Fibroblast of villous mesenchyme (primary cell): Measurements from ENCODE around the gene TSNAXIP1. TPM values are rescaled to one million over a fixed set of nuclear protein-coding genes. Genes with fewer than 3 reads are reported as not detected.
A peak's percentile ranks its signal among the peaks of the same experiment; 100 is the strongest.

Source experiments
- DNase-seq: peaks from one replicate; pipeline ENCODE4 v3.0.0-alpha.2; 2010; ENCODE audit warnings: low read depth
- H3K4me3 ChIP-seq: 2 replicates; pipeline ENCODE4 v1.5.1; 2011; ENCODE audit warnings: low read depth, mild to moderate bottlenecking, low read length
- CTCF ChIP-seq: IDR thresholded peaks from 2 replicates; pipeline ENCODE4 v1.5.1; 2012; ENCODE audit warnings: low read depth, mild to moderate bottlenecking, low read length; ENCODE audit not compliant: insufficient read depth
- total RNA-seq: library from RNA; depleted of rRNA; stranded (reverse); fragments of >200 nt; gene quantifications from 2 replicates; pipeline ENCODE4 v1.2.3, GENCODE V29; 2012

The TSNAXIP1 gene
- total RNA-seq, 1 donor = 1.3 TPM

GRCh38 chr16:67801241-67801640 is 5.4 kb upstream of the TSNAXIP1 start:
- no peak for TF ChIP-seq CTCF

GRCh38 chr16:67801883-67802282 is 4.8 kb upstream of the TSNAXIP1 start:
- TF ChIP-seq CTCF = no peak
- H3K4me3 ChIP-seq = no peak overlapping the region
- no peak for DNase-seq

More at GRCh38 chr16:67801241-67801640, 5.4 kb upstream of the TSNAXIP1 start:
- H3K4me3 ChIP-seq = no peak overlapping the region
- no peak for DNase-seq

GRCh38 chr16:67803894-67804293 is 2.8 kb upstream of the TSNAXIP1 start:
- no peak for DNase-seq
- TF ChIP-seq CTCF = no peak

GRCh38 chr16:67804853-67805542 is 1.7 kb upstream of the TSNAXIP1 start:
- DNase-seq = peak; percentile 92
- H3K4me3 ChIP-seq = peak overlapping the region; percentile 95
- TF ChIP-seq CTCF = no peak

More at GRCh38 chr16:67803894-67804293, 2.8 kb upstream of the TSNAXIP1 start:
- no peak overlapping the region for H3K4me3 ChIP-seq

- no peak for DNase-seq
- TF ChIP-seq CTCF = no peak
- peak overlapping the region; percentile 95 for H3K4me3 ChIP-seq
Observed at GRCh38 chr16:67805718-67806427, 816 bp upstream of the TSNAXIP1 start.

GRCh38 chr16:67807148-67807682 is 526 bp downstream of the TSNAXIP1 start:
- no peak for TF ChIP-seq CTCF
- peak overlapping the region; percentile 95 for H3K4me3 ChIP-seq
- no peak for DNase-seq
